GM12878 (cell line): ENCODE results near the gene DHCR7. TPM values are rescaled to one million over a fixed set of nuclear protein-coding genes. Genes with fewer than 3 reads are reported as not detected.

ENCODE experiments used
- FOXK2 ChIP-seq: fragments of 450-650 bp; IDR thresholded peaks from 2 replicates; pipeline ENCODE4 v1.6.1; 2017; ENCODE audit warnings: mild to moderate bottlenecking, moderate library complexity
- IRF4 ChIP-seq: IDR thresholded peaks from 2 replicates; pipeline ENCODE4 v1.6.1; 2011; ENCODE audit warnings: low read depth, low read length
- MEF2A ChIP-seq: IDR thresholded peaks from 2 replicates; pipeline ENCODE4 v1.6.1; 2011; ENCODE audit warnings: low read depth, mild to moderate bottlenecking, low read length, moderate library complexity; ENCODE audit not compliant: insufficient read depth
- MTA3 ChIP-seq: IDR thresholded peaks from 2 replicates; pipeline ENCODE4 v1.6.1; 2012; ENCODE audit warnings: low read length, inconsistent platforms, borderline replicate concordance
- NFIC ChIP-seq: IDR thresholded peaks from 2 replicates; pipeline ENCODE4 v1.6.1; 2012; ENCODE audit warnings: low read depth, mild to moderate bottlenecking, inconsistent platforms, low read length, moderate library complexity
- PAX8 ChIP-seq: fragments of 450-650 bp; IDR thresholded peaks from 2 replicates; pipeline ENCODE4 v1.6.1; 2017; ENCODE audit warnings: mild to moderate bottlenecking, moderate library complexity
- RBBP5 ChIP-seq: fragments of 200-600 bp; sonication (generic); conservative IDR thresholded peaks from 2 replicates; pipeline ENCODE4 v1.6.1; 2016
- SUPT20H ChIP-seq: IDR thresholded peaks from 2 replicates; pipeline ENCODE4 v1.6.1; 2011; ENCODE audit warnings: low read depth, mild to moderate bottlenecking, low read length, moderate library complexity, borderline replicate concordance; ENCODE audit not compliant: control insufficient read depth
- SUZ12 ChIP-seq: fragments of 200-600 bp; sonication (generic); IDR thresholded peaks from one replicate; pipeline ENCODE4 v1.6.1; 2018; ENCODE audit warnings: antibody characterized with exemption, mild to moderate bottlenecking; ENCODE audit not compliant: unreplicated experiment
- TAF1 ChIP-seq: IDR thresholded peaks from 2 replicates; pipeline ENCODE4 v1.6.1; 2011; ENCODE audit warnings: mild to moderate bottlenecking, low read depth, low read length, borderline replicate concordance
- polyA plus RNA-seq, 11 experiments: library from polyadenylated mRNA; depleted of rRNA in 4 of 11; unstranded in 6 of 11; stranded (reverse) in 5 of 11; fragments of >200 nt; fragmentation: Nextera tagmentation in 4 of 11; fragmentation: Illumina TruSeq in 1 of 11; extraction: Ambion mirVana in 4 of 11; extraction: Trizol in 1 of 11; gene quantifications; 1 replicate in 1 of 11; 2 replicates in 10 of 11; pipeline versions ENCODE4 v1.2.1 to v1.2.3, GENCODE V29; 2011 to 2016; ENCODE audit warnings: inconsistent platforms in 2 of 11, missing spikeins in 2 of 11, low read depth in 1 of 11
- total RNA-seq, 4 experiments: library from RNA; depleted of rRNA in 3 of 4; stranded (reverse); fragments of >200 nt in 3 of 4; fragmentation: Illumina TruSeq in 1 of 4; extraction: Trizol in 1 of 4; gene quantifications; 2 replicates each; pipeline versions ENCODE4 v1.2.1 to v1.2.3, GENCODE V29; 2013 to 2021
- TF ChIP-seq, protein P1 (sequence below): IDR thresholded peaks from 2 replicates; pipeline ENCODE4 v1.6.1; 2011; ENCODE audit warnings: low read depth, low read length, improper control_type of control experiment, borderline replicate concordance
- TF ChIP-seq, protein P2 (sequence below), 3 experiments: IDR thresholded peaks in 2 of 3; conservative IDR thresholded peaks in 1 of 3; 2 replicates each; pipeline ENCODE4 v1.5.1; 2011; ENCODE audit warnings: low read depth in 3 of 3, low read length in 3 of 3, mild to moderate bottlenecking in 3 of 3, control low read depth in 2 of 3, moderate library complexity in 2 of 3, inconsistent platforms in 1 of 3, mixed read lengths in 1 of 3; ENCODE audit not compliant: control insufficient read depth in 2 of 3, insufficient read depth in 1 of 3; ENCODE audit errors: extremely low read depth in 1 of 3

The DHCR7 gene
- total and polyA plus RNA-seq, 10 of the 15 experiments (the other 5 are each of a cell fraction or from before 2014, with no cell fraction given): 4.2 to 115 (median 57.8) TPM

DNA sequence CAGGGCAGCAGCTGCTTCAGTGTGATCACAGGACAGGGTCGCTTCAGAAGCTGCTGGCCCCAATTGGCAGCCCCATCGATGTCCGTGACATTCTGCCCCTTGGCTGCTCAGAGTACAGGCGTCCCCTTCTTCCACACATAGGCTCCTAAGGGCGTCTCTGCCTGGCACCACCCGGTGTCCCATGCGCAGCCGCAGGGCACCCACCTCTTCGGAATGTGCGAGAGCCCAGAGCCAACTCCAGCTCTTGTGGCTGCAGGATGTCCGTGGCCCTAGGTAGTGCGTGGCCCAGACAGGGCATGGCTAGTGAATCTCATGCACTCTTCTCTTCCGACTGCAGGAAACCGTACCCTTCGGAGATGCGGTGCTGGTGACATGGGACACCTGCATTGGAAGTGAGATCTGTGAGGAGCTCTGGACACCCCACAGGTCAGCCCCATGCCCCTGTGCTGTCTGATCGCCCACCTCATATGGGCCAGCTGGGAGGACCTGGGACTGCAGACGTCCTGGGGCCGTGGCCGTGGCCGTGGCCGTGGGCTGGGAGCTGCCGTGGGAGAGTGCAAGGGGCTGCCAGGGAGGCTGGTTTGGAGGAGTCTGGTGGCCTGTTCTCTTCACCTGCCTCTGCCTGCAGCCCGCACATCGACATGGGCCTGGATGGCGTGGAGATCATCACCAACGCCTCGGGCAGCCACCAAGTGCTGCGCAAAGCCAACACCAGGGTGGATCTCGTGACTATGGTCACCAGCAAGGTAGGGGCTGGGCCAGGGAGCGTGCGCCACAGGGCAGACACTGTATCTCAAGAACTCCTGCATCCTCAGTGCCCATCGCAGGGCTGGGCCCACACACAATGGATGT, 25.0 kb upstream of the DHCR7 start (continued):
- TF ChIP-seq SUPT20H (no peak), NFIC (no peak), RBBP5 (no peak), MEF2A (no peak), SUZ12 (no peak), TAF1 (no peak), PAX8 (no peak), IRF4 (no peak), FOXK2 (no peak), MTA3 (no peak)
- TF ChIP-seq, protein P1, sequence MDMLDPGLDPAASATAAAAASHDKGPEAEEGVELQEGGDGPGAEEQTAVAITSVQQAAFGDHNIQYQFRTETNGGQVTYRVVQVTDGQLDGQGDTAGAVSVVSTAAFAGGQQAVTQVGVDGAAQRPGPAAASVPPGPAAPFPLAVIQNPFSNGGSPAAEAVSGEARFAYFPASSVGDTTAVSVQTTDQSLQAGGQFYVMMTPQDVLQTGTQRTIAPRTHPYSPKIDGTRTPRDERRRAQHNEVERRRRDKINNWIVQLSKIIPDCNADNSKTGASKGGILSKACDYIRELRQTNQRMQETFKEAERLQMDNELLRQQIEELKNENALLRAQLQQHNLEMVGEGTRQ: no peak
- TF ChIP-seq, protein P2, sequence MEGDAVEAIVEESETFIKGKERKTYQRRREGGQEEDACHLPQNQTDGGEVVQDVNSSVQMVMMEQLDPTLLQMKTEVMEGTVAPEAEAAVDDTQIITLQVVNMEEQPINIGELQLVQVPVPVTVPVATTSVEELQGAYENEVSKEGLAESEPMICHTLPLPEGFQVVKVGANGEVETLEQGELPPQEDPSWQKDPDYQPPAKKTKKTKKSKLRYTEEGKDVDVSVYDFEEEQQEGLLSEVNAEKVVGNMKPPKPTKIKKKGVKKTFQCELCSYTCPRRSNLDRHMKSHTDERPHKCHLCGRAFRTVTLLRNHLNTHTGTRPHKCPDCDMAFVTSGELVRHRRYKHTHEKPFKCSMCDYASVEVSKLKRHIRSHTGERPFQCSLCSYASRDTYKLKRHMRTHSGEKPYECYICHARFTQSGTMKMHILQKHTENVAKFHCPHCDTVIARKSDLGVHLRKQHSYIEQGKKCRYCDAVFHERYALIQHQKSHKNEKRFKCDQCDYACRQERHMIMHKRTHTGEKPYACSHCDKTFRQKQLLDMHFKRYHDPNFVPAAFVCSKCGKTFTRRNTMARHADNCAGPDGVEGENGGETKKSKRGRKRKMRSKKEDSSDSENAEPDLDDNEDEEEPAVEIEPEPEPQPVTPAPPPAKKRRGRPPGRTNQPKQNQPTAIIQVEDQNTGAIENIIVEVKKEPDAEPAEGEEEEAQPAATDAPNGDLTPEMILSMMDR (IDR thresholded peaks at IDR 0.05 in 2 of 3, conservative IDR thresholded peaks at IDR 0.05 in 1 of 3; ENCODE audit: control insufficient read depth in 2 of 3, extremely low read depth in 1 of 3, insufficient read depth in 1 of 3, low read depth in 3 of 3, low read length in 3 of 3): no peak
